NCI-H2227 treated with DMSO at 0.1 percent for 48 hours (cell line): ENCODE measurements around the gene GGA2.
"Not testable (repeated sequence)": the region's sequence is repeated elsewhere in the genome, so short reads cannot be mapped to it uniquely, and the experiment has no call there.

Experiments
- DNase-seq: peaks from one replicate; lab custom pipeline; 2025; lab: John Stamatoyannopoulos, UW

Gene GGA2

DNA sequence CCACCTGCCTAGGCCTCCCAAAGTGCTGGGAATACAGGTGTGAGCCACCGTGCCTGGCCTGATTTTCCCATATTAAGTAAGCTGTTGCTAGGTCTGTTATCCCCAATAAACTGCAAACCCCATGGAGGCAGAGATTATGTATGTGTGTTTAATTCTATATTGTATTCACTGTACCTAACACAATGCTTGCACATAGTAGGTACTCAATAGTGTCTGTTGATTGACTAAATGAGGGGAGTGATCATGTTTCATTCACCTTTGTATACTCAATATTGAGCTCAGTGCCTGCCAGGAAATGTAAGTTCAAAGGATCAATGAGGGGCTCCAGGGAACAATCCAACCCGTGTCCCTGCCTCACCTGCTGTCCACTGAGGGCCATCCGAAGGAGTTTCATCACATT is 14.6 kb upstream of the GGA2 start:
- DNase-seq: no peak

DNA sequence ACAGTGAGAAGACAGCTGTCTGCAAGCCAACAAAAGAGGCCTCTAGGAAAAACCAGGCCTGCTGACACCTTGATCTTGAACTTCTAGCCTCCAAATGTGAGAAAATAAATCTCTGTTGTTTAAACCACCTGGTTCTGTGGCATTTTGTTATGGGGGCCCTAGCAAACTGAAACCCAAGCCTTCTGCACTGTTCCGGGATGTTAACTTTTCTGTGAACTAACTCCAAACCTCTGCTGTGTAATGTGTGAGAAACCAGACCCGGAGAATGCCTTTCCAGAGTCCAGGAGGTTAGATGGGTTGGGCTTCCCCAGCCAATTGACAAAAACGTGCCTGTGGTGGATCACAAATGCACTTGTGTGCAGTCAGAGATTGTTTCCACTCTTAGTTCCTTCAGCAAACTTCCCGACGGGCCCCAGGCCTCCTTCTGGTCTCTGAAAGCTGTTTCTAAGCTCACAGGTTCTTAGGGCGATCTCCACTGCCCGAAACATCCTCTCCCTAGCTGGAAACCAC is 13.6 kb upstream of the GGA2 start:
- DNase-seq: no peak

DNA sequence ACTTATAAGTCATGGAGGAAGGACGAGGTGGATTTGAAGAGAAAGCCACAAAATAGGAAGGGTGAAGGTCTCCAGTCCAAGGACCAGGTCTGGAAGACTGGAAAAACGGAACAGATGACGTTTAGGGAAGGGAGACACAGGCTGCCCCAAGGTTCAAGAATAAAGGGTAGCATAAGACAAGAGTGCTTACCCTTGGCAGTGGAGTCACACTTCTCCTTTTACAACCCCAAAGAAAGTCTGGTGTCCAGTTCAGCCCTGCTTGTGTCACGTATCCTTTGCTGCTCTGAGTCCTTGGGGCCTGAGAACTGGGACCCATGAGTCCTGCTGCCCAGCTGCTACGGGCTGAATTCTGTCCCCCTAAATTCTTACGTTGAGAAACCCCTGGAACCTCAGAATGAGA is 13.0 kb upstream of the GGA2 start:
- DNase-seq: no peak

DNA sequence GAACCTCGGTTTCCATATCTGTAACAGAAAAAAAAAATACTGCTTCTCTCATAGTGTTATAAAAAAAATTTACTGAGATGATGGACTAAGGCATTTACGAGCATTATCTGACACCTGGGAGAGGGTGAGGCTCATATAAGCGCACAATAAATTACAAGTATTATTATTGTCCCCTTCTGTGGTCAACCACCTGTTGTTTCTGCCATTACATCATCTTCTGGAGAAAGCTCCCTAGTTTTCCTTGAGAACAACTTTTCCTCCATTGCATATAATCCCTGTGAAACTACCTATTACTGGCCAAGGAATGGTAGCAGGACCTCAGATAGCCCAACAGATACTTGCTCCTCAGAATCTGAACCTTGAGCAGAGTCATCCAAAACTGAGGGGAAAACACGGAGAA is 11.7 kb upstream of the GGA2 start:
- DNase-seq: no peak

DNA sequence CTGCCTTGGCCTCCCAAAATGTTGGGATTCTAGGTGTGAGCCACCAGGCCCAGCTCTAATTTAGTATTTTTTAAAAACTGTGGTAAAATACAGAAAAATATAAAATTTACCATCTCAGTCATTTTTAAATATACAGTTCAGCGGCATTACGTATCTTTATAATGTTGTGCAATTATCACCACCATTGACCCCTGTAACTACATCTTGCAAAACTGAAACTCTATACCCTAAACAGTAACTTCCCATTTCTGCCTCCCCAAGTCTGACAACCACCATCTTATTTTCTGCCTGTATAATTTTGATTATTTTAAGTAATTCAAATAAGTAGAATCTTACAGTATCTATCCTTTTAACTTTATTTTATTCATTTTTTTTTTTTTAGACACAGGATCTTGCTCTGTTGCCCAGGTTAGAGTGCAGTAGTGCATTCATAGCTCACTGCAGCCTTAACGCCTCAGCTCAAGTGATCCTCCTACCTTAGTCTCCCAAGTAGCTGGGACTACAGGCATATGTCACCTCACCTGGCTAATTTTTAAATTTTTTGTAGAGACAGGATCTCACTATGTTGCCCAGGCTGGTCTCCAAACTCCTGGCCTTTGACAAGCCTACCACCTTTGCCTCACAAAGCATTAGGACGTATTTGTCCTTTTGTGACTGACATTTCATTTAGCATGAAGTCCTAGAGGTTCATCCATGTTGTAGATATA is 10.9 kb upstream of the GGA2 start:
- DNase-seq: no peak

DNA sequence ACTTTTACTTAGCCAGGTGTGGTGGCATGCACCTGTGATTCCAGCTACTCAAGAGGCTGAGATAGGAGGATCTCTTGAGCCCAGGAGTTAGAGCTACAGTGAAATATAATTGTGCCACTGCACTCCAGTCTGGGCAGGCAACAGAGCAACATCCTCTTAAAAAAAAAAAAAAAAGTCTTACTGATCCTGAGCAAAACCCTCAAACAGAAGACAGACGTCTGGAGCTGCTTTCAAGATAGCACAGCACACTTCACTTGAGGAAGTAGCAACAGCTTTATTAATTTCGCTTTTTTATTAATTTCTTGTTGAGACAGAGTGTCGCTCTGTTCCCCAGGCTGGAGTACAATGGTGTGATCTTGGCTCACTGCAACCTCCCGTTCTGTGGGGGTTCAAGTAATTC is 10.2 kb upstream of the GGA2 start:
- no peak for DNase-seq

DNA sequence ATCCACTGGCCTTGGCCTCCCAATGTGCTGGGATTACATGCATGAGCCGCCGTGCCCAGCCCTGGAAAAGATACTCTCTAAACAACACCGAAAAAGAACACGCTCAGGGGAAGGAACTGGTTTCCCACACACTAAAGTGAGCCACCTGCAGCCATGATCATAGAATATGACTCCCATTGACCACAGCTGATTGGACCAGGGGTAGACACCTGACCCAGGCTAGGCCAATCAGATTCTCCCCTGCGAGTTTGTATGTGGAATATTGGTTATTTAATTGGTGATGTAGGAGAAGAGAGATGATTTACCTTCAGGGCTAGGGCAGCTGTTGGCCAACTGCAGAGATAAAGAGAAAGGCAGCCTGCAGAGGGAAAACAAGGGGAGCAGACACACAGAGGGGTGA is 9.0 kb upstream of the GGA2 start:
- no peak for DNase-seq

DNA sequence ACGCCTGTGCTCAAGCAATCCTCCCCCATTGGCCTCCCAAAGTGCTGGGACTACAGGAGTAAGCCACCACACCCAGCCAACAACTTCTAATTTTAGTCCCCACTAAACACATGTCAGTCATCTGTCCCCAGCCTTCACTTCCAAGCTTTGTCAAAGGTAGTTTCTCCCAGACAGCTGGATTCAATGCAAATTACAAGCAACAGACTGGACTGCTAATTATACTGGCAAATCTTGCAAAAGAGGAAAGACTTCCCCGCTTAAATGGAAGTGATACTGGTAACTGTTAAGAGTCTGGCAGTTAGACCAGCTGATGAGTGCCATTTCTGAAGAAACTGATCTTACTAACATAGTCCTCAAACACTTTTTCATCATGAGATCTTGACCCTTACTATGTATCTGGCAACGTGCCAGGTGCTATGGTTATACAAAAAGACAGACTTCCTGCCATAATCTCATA is 8.2 kb upstream of the GGA2 start:
- DNase-seq: peak; percentile 49

DNA sequence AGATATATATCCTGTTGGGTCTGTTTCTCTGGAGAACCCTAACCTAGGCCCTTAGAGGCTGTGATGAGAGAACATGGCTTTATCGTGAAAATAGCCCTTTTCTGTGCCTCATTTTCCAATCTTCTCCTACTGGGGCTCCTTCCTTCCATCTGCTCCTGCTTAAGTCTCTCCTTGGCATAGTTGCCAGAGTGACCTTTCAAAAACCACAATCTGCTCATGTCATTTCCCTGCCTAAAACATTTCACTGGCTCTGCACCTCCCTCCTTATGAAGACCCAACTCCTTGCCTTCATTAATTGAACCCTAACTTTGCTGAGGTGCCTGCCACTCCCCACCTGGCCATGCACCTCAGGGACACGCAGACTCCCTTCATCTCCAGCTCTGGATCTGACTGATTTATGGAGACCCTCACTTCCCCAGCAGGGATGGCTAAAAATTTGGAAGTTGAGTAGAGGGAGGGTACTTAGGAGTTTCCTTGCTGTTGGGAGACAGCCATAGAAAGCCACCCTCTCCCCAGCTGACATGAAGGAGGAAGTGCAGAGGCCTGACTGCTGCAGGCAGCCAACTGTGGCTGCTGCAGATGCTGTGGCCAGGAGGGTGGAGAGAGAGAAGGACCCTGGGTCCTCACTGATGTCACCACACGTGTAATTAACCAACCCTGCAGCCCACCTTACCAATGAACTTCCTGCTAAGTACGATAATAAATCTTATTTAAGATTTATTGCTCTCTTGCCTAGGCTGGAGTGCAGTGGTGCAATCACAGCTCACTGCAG is 6.3 kb upstream of the GGA2 start:
- no peak for DNase-seq

DNA sequence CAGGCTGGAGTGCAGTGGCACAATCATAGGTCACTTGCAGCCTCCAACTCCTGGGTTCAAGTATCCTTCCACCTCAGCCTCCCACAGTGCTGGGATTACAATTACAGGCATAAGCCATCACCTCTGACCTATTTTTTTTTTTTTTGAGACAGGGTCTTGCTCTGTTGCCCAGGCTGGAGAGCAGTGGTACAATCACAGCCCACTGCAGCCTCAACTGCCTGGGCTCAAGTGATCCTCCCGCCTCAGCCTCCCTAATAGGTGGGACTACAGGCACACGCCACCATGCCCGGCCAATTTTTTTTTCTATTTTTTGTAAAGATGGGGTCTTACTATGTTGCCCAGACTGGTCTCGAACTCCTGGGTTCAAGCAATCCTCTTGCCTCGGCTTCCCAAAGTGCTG is 5.6 kb upstream of the GGA2 start:
- DNase-seq: no peak

DNA sequence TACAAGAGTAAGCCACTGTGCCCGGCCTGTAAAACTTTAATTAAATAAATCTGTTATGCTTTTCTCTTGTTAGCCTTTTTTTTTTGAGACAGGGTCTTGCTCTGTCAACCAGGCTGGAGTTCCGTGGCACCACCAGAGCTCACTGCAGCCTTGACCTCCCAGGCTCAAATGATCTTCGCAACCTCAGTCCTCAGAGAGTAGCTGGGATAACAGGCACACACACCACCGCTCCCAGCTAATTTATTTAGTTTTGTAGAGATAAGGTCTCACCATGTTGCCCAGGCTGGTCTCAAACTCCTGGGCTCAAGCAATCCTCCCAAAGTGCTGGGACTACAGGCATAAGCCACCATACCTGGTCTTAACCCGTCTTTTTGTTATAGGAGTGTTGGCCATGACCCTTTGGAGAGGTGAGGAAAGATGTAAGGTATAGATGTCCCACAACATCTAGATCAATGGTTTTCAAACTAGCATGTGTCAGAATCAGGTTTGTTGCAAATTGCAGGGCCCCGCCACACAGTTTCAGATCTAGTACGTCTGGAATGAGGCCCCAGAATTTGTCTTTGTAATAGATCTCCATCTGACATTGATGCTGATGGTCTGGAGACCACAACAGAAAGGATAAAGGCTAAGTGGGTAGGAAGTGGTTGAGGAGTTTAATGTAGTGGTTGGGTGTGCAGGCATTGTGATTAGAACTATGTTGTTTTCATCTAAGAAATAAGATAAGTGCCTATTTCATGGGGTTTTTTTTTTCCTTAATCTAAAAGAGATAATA is 4.3 kb upstream of the GGA2 start:
- no peak for DNase-seq

DNA sequence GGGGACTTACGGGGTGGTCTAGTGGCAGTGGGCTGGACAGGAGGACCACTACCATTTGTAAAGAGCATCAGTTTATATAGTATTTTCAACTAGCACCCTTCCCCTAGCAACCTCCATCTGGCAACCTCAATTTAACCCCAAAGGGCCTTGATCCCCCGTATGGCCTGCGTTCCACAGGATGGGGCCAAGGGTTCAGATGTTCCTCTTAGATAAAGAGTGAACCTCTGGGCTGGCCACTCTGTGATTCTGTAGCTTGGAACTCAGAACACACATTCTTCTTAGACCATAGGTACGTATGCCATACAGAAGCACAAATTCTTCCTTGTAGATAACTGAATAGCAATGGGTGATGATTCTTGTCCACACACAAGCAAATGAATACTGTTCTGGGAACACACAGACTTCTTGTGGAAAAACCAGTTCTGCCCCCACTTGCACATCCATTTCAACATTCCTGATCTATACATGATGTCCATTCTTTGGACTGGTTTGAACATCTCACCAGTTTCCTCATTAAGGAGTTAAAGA is 1.9 kb upstream of the GGA2 start:
- DNase-seq: no peak

DNA sequence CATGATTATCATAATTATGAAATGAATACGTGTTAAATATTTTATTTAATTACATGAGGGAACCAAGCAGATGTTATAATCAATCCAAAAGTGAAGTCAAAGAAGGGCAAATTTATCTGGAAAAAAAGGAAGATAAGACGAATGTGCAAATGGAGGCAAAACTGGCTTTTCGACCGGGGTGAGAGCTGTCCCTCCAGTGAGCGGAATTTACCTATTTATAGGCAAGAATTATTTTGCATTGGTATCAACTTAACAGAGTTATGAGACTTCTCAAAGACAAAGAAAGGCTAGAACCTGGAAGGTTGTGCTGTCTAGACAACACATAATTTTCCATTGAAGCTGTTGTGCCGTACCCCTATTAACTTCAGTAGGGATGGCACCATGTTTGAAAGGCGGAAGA is 1.4 kb upstream of the GGA2 start:
- no peak for DNase-seq

DNA sequence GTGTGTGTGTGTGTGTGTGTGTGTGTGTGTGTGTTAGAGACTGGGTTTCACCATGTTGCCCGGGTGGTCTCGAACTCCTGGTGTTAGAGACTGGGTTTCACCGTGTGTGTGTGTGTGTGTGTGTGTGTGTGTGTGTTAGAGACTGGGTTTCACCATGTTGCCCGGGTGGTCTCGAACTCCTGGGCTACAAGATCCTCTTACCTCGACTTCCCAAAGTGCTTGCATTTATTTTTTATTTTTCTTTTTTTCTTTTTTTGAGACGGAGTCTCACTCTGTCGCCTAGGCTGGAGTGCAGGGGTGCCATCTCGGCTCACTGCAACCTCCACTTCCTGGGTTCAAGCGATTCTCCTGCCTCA is 599 bp upstream of the GGA2 start:
- DNase-seq: not testable (repeated sequence)

DNA sequence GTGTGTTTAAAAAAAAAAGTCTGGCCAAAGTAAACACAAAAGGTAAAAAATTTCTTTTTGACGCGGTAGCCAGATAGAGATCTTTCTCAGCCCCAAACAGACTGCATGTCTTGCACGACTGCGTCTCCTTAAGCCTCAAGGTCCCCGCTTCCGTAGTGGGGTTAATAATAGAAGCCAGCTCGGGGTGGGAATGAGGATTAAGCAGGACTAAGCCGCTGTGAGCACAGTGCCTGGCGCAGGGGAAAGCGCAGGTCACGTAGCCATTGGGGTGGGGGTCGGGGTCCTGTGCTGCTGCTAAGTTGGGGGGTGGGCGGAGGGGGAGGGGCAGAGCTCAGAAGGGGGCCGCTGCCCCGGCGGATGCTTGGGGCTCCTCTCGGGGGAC is 521 bp downstream of the GGA2 start:
- no peak for DNase-seq

DNA sequence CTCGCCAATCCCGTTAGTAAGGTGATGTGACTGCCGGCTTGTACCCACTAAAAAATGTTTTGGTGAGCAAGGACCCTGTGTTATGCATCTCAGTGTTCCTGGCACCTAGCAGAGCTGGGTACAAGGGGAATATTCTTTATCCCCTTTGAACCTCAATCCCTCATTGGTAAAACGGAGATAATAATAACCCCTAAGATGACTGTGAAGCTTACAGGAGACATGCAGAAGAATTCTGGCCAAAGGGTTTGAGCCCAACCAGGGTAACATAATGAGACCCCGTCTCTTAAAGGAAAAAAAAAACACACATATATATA is 896 bp downstream of the GGA2 start:
- no peak for DNase-seq

DNA sequence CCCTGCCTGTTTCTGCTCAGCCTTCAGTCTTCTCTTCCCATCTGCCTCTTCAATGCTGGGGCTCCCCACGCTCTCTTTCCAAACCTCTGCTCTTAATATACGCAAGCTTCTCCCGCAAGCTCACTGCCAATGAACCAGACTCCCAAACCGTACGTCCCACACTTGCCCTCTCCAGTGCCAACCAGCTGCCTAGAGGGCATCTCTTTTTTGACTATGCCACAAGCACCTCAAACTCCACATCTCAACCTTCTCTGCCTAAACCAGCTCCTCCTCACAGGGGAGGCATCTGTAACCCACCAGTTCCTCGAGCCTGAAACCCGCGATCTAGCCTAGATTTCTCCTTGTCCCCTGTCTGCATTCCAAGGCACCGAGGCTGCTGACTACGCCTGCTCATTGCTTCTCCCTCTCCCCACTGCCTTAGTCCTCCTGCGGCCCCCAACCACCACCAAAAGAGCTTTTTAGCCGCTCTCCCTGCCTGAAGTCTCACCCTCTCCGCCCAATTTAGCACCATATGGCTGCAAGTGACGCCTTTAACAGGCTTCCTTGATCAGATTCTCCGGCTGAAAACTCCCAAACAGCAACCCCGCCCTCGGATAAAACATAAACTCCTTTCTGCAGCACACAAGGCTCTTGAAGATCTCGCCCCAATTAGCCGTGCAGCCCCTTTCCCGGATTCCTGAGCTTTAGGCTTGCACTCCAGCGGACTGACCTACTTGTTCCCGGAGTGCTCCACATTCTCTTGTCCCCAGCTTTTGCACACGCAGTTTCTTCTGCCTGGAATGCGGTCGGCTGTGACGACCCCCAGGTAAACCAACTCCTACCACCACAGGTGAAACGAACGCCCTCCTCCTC is 1.5 kb downstream of the GGA2 start:
- DNase-seq: peak; percentile 34

DNA sequence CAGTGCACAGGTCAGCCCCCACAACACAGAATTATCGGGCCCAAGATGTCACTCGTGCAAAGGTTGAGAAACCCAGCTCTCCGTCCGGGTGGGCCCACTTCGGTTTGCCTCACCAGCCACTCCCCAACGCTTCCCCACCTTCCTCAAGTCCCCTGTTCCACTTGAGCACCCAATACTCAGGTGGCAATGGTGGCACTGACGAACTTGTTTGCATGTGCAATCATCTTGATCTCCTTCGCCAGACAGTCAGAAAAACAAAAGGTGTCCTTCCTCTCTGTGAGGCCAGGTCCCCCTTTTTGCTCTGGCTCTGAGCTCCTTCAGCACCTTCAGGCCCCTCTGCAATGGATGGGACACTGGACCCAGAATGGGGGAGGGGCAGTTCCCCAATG is 3.7 kb downstream of the GGA2 start:
- DNase-seq: no peak

DNA sequence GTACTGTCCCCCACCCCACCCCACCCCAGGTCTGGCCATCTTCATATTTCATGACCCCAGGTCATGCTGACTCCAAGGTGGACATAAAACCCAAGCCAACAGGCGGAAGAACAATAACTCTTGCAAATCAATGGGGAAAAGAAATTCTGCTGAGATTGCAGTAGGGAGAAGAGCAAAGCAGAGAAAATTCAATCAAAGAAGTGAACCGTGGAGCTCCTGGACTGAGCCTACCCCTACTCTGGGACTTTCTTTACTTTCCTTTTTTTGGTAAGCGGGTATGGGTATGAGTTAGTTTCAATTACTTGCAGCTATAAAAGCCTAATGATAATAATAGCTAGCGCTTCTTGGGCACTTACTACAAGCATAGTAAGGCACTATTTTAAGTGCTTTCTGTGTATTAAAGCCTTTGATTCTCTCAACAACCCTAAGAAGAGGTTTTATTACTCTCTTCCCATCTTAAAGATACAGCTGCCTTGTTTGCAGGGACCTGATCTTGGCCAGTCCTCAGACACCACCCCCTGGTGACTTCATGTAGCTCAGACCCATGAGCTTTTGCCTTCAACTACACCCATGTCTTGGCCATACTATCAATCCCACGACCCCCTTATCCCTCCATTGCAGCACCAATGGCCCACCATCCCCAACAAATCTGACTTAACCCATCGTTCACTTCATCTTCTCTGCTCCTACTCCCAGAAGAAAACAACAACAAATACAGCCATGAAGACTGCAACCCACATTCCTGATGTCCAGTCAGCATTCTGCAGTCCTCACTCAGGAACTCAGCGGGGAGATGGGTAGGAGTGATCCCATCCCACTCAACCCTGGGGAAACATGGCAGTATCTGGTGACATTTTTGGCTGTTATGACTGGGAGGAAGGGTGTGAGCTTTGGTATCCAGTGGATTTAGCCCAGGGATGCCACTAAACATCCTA is 4.4 kb downstream of the GGA2 start:
- no peak for DNase-seq

DNA sequence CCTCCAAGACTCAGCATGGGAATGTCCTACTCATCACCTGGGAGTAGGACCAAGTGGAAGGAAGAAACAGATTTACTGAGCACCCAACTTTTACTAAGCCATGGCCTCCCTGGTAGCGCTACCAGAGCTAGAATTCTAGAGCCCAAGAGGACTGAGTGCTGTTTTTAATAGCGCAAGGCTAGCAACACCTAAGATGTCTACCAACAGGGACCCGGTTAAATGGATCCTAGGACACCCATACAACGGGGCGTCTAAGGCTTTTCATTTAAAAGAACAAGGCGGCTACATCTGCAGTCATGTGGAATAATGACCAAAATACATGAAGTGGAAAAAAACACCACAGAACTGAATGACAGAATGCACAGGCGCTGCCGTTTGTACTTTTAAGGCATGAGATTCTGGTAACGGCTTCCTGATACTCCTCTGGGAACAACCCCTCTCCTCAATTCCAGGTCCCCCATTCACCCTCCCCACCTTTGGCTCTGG is 5.1 kb downstream of the GGA2 start:
- DNase-seq: no peak
